Measurements from ENCODE around the gene CDC42BPA. TPM values are rescaled to one million over a fixed set of nuclear protein-coding genes. Genes with fewer than 3 reads are reported as not detected.
"Not testable (repeated sequence)": the region's sequence is repeated elsewhere in the genome, so short reads cannot be mapped to it uniquely, and the experiment has no call there.

CDC42BPA gene
- total and polyA plus RNA-seq, 2 donors (not counting 1 experiment from before 2014, with no cell fraction given), result 26.4 to 77.1 TPM

GRCh38 chr1:227343206-227343605 is 24.9 kb upstream of the CDC42BPA start:
- H3K4me1 ChIP-seq (ENCODE audit: control insufficient read depth, extremely low read depth, insufficient read depth, low read length), result peaks cover 9% of the 10 kb centered on the region
- no peak for TF ChIP-seq EZH2 (IDR thresholded peaks at IDR 0.05; ENCODE audit: low read length, missing control alignments)
- TF ChIP-seq, protein P1, sequence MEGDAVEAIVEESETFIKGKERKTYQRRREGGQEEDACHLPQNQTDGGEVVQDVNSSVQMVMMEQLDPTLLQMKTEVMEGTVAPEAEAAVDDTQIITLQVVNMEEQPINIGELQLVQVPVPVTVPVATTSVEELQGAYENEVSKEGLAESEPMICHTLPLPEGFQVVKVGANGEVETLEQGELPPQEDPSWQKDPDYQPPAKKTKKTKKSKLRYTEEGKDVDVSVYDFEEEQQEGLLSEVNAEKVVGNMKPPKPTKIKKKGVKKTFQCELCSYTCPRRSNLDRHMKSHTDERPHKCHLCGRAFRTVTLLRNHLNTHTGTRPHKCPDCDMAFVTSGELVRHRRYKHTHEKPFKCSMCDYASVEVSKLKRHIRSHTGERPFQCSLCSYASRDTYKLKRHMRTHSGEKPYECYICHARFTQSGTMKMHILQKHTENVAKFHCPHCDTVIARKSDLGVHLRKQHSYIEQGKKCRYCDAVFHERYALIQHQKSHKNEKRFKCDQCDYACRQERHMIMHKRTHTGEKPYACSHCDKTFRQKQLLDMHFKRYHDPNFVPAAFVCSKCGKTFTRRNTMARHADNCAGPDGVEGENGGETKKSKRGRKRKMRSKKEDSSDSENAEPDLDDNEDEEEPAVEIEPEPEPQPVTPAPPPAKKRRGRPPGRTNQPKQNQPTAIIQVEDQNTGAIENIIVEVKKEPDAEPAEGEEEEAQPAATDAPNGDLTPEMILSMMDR (conservative IDR thresholded peaks at IDR 0.05 in 1 of 2, IDR thresholded peaks at IDR 0.05 in 1 of 2; ENCODE audit: low read depth in 1 of 2, low read length in 2 of 2), result no peak
- no peak for DNase-seq (ENCODE audit: low read depth in 2 of 2)
- H3K9me3 ChIP-seq (ENCODE audit: control insufficient read depth, insufficient read depth, low read depth, low read length), result no peaks in the 10 kb centered on the region
- H4K20me1 ChIP-seq (ENCODE audit: control insufficient read depth, extremely low read depth, insufficient read depth, low read length), result no peaks in the 10 kb centered on the region
- H3K4me3 ChIP-seq (replicated peaks in 1 of 4; ENCODE audit: control extremely low read depth in 1 of 4, insufficient read depth in 1 of 4, low read depth in 3 of 4, low read length in 4 of 4), result no peak overlapping the region
- no peaks in the 10 kb centered on the region for H3K36me3 ChIP-seq (ENCODE audit: control insufficient read depth, insufficient read depth, low read length)
- no peak overlapping the region for H3K4me2 ChIP-seq (ENCODE audit: extremely low read depth, insufficient read depth, low read length)
- H2AFZ ChIP-seq (ENCODE audit: low read length), result no peak overlapping the region
- H3K27me3 ChIP-seq (ENCODE audit: control insufficient read depth, insufficient read depth, low read length), result no peaks in the 10 kb centered on the region
- H3K9ac ChIP-seq (ENCODE audit: insufficient read depth, low read length), result no peak overlapping the region
- H3K79me2 ChIP-seq (ENCODE audit: control insufficient read depth, insufficient read depth, low read length), result no peaks in the 10 kb centered on the region
- no peak overlapping the region for H3K27ac ChIP-seq (ENCODE audit: insufficient read depth, low read length)

DNA sequence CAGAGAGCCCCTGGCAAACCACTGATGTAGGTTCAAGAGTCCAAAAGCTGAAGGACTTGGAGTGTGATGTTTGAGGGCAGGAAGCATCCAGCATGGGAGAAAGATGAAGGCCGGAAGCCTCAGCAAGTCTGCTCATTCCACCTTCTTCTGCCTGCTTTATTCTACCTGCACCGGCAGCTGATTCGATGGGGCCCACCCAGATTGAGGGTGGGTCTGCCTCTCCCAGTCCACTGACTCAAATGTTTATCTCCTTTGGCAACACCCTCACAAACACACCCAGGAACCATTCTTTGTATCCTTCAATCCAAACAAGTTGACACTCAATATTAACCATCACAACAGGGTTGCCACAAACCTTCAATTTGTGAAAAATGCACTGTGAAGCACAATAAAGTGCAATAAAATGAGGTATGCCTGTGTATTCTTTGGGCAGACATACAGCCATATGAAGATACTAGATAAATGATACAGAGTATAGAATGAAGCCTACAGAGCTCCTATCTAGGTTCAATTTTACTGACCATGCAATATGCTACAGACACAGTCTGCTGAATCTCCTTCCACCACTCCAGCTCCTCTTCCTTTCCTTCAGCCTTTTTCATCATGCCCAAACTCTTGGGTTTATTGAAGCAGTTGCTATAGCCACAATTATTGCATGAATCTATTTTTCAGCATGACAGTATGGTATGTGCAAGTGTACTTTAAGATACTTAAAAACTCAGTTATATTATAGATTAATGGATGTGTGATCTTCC is 24.0 kb upstream of the CDC42BPA start:
- TF ChIP-seq, protein P1 (conservative IDR thresholded peaks at IDR 0.05 in 1 of 2, IDR thresholded peaks at IDR 0.05 in 1 of 2; ENCODE audit: low read depth in 1 of 2, low read length in 2 of 2), result no peak
- TF ChIP-seq EZH2 (IDR thresholded peaks at IDR 0.05; ENCODE audit: low read length, missing control alignments), result no peak
- Histone ChIP-seq H3K4me2 (ENCODE audit: extremely low read depth, insufficient read depth, low read length) (no peak overlapping the region), H3K9ac (ENCODE audit: insufficient read depth, low read length) (no peak overlapping the region), H3K36me3 (ENCODE audit: control insufficient read depth, insufficient read depth, low read length) (no peaks in the 10 kb centered on the region), H3K27me3 (ENCODE audit: control insufficient read depth, insufficient read depth, low read length) (no peaks in the 10 kb centered on the region), H3K9me3 (ENCODE audit: control insufficient read depth, insufficient read depth, low read depth, low read length) (no peaks in the 10 kb centered on the region), H2AFZ (ENCODE audit: low read length) (no peak overlapping the region), H3K4me1 (ENCODE audit: control insufficient read depth, extremely low read depth, insufficient read depth, low read length) (peaks cover 9% of the 10 kb centered on the region), H3K79me2 (ENCODE audit: control insufficient read depth, insufficient read depth, low read length) (no peaks in the 10 kb centered on the region), H3K27ac (ENCODE audit: insufficient read depth, low read length) (no peak overlapping the region), H4K20me1 (ENCODE audit: control insufficient read depth, extremely low read depth, insufficient read depth, low read length) (no peaks in the 10 kb centered on the region), H3K4me3 (replicated peaks in 1 of 4; ENCODE audit: control extremely low read depth in 1 of 4, insufficient read depth in 1 of 4, low read depth in 3 of 4, low read length in 4 of 4) (no peak overlapping the region)
- DNase-seq (ENCODE audit: low read depth in 2 of 2), result no peak

- H3K4me1 ChIP-seq (ENCODE audit: control insufficient read depth, extremely low read depth, insufficient read depth, low read length); H4K20me1 ChIP-seq (ENCODE audit: control insufficient read depth, extremely low read depth, insufficient read depth, low read length); H3K4me2 ChIP-seq (ENCODE audit: extremely low read depth, insufficient read depth, low read length); H2AFZ ChIP-seq (ENCODE audit: low read length); H3K79me2 ChIP-seq (ENCODE audit: control insufficient read depth, insufficient read depth, low read length); H3K4me3 ChIP-seq (replicated peaks in 1 of 4; ENCODE audit: control extremely low read depth in 1 of 4, insufficient read depth in 1 of 4, low read depth in 3 of 4, low read length in 4 of 4); H3K27ac ChIP-seq (ENCODE audit: insufficient read depth, low read length); H3K9ac ChIP-seq (ENCODE audit: insufficient read depth, low read length); DNase-seq (ENCODE audit: low read depth in 2 of 2); H3K9me3 ChIP-seq (ENCODE audit: control insufficient read depth, insufficient read depth, low read depth, low read length); H3K27me3 ChIP-seq (ENCODE audit: control insufficient read depth, insufficient read depth, low read length); H3K36me3 ChIP-seq (ENCODE audit: control insufficient read depth, insufficient read depth, low read length): not testable (repeated sequence)
Measured at GRCh38 chr1:227336136-227336535, 17.8 kb upstream of the CDC42BPA start.
